Type B pancreatic cell (in vitro differentiated cells): ENCODE results near the gene ZNF500. TPM values are rescaled to one million over a fixed set of nuclear protein-coding genes. Genes with fewer than 3 reads are reported as not detected.
"Not testable (repeated sequence)": the region's sequence is repeated elsewhere in the genome, so short reads cannot be mapped to it uniquely, and the experiment has no call there.

Experiments
- DNase-seq: peaks from one replicate; pipeline ENCODE4 v3.0.0; 2021; ENCODE audit warnings: mixed read lengths; ENCODE audit not compliant: unreplicated experiment; ENCODE audit errors: extremely low spot score
- H3K27ac Mint-ChIP-seq: 2 replicates; pipeline ENCODE4 v1.8.0; 2021; ENCODE audit warnings: mild to moderate bottlenecking, mixed read lengths
- H3K27me3 Mint-ChIP-seq: 2 replicates; pipeline ENCODE4 v1.8.0; 2021; ENCODE audit warnings: mixed read lengths
- H3K36me3 Mint-ChIP-seq: 2 replicates; pipeline ENCODE4 v1.8.0; 2021; ENCODE audit warnings: mixed read lengths
- H3K4me1 Mint-ChIP-seq: one replicate; pipeline ENCODE4 v1.8.0; 2021; ENCODE audit warnings: mixed read lengths; ENCODE audit not compliant: unreplicated experiment
- H3K4me3 Mint-ChIP-seq: 2 replicates; pipeline ENCODE4 v1.8.0; 2021; ENCODE audit warnings: mild to moderate bottlenecking, mixed read lengths
- H3K9me3 Mint-ChIP-seq: 2 replicates; pipeline ENCODE4 v1.8.0; 2021; ENCODE audit warnings: mixed read lengths
- total RNA-seq: library from RNA; stranded (reverse); gene quantifications from 2 replicates; pipeline ENCODE4 v1.2.1, GENCODE V29; 2021; ENCODE audit warnings: low replicate concordance
- TF ChIP-seq, protein P1 (sequence below): fragments of 200-600 bp; sonication (generic); conservative IDR thresholded peaks from 2 replicates; pipeline ENCODE4 v1.5.0; 2021; ENCODE audit warnings: antibody characterized with exemption, mild to moderate bottlenecking

Gene ZNF500
- total RNA-seq, 1 donor from 2014 or later: 21.0 TPM

DNA sequence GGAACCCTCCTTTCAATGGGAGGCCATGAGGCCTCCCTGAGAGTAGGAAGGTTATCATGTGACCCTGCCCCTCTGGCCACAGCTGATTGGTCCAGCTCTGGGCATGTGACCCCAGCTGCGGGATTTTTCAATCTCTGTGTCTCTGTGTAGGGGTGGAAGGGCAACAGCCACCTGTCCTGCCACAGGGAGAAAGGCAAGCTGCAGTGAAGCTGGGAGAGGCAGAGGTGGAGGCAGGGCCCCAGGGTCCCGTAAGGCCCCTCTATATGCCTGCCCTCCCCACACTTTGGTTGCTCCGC lies 21.7 kb downstream of the ZNF500 start:
- Mint-ChIP-seq H3K4me3 (no peak overlapping the region), H3K27me3 (no peaks in the 10 kb centered on the region), H3K36me3 (no peaks in the 10 kb centered on the region), H3K27ac (no peak overlapping the region), H3K4me1 (no peaks in the 10 kb centered on the region), H3K9me3 (no peaks in the 10 kb centered on the region)
- DNase-seq: no peak
- TF ChIP-seq, protein P1, sequence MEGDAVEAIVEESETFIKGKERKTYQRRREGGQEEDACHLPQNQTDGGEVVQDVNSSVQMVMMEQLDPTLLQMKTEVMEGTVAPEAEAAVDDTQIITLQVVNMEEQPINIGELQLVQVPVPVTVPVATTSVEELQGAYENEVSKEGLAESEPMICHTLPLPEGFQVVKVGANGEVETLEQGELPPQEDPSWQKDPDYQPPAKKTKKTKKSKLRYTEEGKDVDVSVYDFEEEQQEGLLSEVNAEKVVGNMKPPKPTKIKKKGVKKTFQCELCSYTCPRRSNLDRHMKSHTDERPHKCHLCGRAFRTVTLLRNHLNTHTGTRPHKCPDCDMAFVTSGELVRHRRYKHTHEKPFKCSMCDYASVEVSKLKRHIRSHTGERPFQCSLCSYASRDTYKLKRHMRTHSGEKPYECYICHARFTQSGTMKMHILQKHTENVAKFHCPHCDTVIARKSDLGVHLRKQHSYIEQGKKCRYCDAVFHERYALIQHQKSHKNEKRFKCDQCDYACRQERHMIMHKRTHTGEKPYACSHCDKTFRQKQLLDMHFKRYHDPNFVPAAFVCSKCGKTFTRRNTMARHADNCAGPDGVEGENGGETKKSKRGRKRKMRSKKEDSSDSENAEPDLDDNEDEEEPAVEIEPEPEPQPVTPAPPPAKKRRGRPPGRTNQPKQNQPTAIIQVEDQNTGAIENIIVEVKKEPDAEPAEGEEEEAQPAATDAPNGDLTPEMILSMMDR: no peak

DNA sequence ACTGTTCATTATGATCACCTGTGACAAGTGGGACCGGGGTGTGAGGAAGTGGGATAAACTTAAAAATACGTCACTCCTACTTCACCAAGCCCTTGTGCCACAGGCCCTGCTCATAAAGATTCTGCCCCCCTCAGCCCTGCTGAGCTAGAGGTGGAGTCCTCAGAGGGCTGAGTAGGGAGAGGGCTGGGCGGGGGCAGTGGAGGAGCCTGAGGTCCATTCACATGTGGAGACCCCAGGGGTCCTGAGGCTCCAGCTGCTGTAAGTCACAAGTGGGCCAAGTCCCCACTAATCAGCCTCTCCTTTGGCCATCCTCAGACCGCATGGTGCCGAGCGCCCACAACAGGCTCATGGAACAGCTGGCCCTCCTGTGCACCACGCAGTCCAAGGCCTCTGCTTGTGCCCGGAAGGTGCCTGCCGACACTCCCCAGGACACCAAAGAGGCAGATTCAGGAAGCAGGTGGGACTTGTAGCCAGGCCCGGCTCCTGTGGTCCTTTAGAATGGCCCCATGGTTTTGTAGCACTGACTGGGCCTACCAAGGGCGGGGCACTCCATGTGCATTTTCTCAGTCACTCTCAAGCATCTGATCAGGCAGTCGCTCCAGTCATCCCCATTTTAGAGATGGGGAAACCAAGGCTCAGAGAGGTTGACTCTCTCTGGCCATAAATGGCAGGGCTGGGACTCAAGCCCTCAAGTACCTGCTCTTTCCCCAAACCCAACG lies 22.2 kb downstream of the ZNF500 start:
- no peaks in the 10 kb centered on the region for H3K9me3 Mint-ChIP-seq
- no peaks in the 10 kb centered on the region for H3K36me3 Mint-ChIP-seq
- H3K27me3 Mint-ChIP-seq: no peaks in the 10 kb centered on the region
- no peak overlapping the region for H3K4me3 Mint-ChIP-seq
- H3K27ac Mint-ChIP-seq: no peak overlapping the region
- no peak for DNase-seq
- TF ChIP-seq, protein P1: no peak
- no peaks in the 10 kb centered on the region for H3K4me1 Mint-ChIP-seq

DNA sequence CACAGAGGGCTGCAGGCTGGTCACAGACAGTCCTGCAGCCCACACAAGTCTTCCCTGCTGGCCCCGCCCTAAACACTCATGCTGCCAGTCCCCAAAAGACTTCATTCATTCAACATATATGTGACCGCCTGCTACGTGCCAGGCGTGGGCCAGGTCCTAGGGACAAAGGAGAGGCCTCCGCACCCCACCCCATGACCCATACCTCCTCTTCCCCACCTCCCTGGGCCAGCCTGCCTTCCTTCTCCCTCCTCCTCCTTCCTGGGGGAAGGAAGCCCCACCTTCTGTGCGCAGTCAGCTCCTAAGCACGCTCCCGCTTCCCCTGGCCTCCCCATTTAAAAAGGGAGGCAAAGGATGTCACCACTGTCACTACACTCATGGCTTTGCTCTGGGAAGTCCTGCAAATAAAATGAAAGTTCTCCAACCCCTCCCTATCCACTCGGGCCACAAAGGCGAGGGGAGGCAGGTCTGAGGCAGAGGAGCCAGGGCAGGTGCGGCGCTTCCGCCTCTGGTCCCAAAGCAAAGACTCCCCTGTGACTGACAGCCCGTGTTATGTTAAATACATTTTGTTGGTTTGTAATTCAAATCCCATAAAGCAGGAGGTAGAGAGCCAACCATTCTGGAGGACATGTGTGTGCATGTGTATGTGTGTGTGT lies 23.6 kb downstream of the ZNF500 start:
- Mint-ChIP-seq H3K36me3 (no peaks in the 10 kb centered on the region), H3K4me1 (no peaks in the 10 kb centered on the region), H3K27ac (no peak overlapping the region), H3K9me3 (no peaks in the 10 kb centered on the region), H3K27me3 (no peaks in the 10 kb centered on the region), H3K4me3 (no peak overlapping the region)
- TF ChIP-seq, protein P1: no peak
- no peak for DNase-seq

DNA sequence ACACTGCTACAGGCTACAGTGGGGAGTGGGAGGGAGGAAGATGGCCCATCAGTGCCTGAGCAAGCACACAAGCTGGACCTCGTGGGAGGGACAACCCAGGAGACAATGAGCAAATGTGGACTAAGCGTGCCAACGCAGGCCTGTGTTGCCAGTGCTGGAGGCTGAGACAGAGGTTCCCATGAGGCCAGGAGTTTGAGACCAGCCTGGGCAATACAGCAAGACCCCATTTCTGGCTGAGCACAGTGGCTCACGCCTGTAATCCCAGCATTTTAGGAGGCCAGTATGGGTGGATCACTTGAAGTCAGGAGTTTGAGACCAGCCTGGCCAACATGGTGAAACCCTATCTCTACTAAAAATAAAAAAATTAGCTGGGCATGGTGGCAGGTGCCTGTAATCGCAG lies 28.6 kb downstream of the ZNF500 start:
- DNase-seq, H3K27me3 Mint-ChIP-seq, H3K4me1 Mint-ChIP-seq, H3K36me3 Mint-ChIP-seq, H3K9me3 Mint-ChIP-seq: not testable (repeated sequence)
- Mint-ChIP-seq H3K4me3 (peak overlapping the region; percentile 61), H3K27ac (peak overlapping the region; percentile 12)

DNA sequence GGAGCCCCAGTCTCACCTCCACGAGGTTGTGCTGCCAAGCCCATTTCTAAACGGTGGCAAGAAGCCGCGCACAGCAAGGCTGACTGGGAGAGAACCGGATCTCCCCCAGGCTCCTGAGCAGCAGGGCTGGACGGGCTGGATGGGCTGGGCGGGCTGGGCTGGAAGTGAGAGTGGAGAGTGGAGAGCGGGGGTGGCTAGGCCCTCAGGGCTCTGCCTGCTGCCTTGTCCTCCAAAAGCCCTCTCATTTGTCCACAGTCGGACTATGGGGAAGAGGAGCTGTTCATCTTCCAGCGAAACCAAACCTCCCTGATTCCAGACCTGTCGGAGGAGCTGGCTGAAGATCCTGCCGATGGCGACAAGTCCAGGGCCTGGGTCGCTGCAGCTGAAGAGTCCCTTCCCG lies 29.4 kb downstream of the ZNF500 start:
- Mint-ChIP-seq H3K4me3 (no peak overlapping the region), H3K36me3 (no peaks in the 10 kb centered on the region), H3K27ac (no peak overlapping the region)

DNA sequence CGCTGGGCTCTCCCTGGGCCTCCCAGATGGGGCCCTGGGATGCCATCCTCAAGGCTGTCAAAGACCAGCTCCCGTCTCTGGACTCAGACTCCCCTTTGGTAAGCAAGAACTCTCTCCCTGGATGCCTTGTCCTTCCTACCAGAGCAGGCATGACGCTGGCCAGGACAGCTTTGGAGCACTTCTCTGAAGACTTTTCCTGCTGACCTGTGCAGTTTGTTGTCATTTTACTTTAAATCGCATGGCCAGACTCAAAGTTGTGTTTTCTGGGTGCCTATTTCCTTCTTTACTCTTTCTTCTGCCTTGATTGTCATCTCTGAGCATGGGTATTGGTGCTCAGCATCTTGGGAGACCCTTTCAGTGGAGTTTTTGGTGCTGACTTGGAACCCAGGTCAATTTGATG lies 30.4 kb downstream of the ZNF500 start:
- H3K4me3 Mint-ChIP-seq: peak overlapping the region; percentile 14
- no peak overlapping the region for H3K27ac Mint-ChIP-seq
- H3K27me3 Mint-ChIP-seq: peaks cover 4% of the 10 kb centered on the region
- no peaks in the 10 kb centered on the region for H3K36me3 Mint-ChIP-seq
- peaks cover 8% of the 10 kb centered on the region for H3K4me1 Mint-ChIP-seq
- no peak for DNase-seq
- no peaks in the 10 kb centered on the region for H3K9me3 Mint-ChIP-seq
- TF ChIP-seq, protein P1: no peak

More for the DNA sequence above, 29.4 kb downstream of the ZNF500 start:
- no peaks in the 10 kb centered on the region for H3K9me3 Mint-ChIP-seq
- DNase-seq: no peak
- H3K4me1 Mint-ChIP-seq: peaks cover 8% of the 10 kb centered on the region
- peaks cover 4% of the 10 kb centered on the region for H3K27me3 Mint-ChIP-seq
- TF ChIP-seq, protein P1: no peak
